ENCODE measurements around the gene TNIK. TPM values are rescaled to one million over a fixed set of nuclear protein-coding genes. Genes with fewer than 3 reads are reported as not detected.
"Not testable (repeated sequence)": the region's sequence is repeated elsewhere in the genome, so short reads cannot be mapped to it uniquely, and the experiment has no call there.

The TNIK gene
- total RNA-seq, 1 donor, result 7.3 TPM

DNA sequence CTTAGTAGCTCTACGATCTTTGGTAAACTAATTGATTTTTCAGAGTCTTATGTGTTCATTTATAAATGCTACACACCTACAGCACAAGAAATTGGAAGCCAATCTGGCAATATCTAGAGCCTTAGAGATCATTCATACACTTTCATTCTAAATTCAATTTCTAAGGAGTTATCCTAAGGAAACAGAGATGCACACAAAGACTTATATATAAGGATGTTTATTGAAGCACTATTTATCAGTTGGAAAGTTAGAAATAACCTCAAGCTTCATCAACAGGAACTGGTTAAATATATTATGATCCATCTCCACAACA, 12.7 kb downstream of the TNIK start:
- not testable (repeated sequence) for DNase-seq (ENCODE audit: low read depth in 2 of 3, low spot score in 2 of 3)

DNA sequence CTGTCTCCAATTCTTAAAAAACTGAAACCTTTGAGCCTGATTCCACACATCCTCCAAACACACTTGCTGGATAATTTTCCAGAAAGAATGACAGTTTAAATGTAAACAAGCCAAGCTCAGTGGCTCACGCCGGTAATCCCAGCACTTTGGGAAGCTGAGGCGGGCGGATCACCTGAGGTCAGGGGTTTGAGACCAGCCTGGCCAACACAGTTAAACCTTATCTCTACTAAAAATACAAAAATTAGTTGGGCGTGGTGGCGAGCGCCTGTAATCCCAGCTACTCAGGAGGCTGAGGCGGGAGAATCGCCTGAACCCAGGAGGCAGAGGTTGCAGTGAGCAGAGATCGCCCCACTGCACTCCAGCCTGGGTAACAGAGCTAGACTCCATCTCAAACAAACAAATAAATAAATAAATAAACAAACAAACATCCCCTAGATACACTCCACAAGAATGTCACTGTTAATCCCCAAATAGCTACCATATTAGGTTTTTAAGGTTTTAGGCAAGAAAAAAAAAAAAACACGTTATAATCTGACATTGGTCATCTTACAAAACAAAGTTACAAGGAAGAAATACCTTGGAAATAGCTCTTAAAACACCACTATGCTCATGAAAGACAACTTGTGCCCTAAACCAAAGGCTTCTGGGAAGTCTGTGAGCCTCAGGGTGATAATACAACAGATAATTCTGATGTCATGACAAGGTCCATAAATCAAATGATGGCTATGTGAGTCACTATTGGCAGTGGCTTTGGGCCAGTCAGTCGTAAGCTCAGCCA, 13.2 kb downstream of the TNIK start:
- peak in 1 of 3 donors; percentile 12 for DNase-seq (ENCODE audit: low read depth in 2 of 3, low spot score in 2 of 3)

DNA sequence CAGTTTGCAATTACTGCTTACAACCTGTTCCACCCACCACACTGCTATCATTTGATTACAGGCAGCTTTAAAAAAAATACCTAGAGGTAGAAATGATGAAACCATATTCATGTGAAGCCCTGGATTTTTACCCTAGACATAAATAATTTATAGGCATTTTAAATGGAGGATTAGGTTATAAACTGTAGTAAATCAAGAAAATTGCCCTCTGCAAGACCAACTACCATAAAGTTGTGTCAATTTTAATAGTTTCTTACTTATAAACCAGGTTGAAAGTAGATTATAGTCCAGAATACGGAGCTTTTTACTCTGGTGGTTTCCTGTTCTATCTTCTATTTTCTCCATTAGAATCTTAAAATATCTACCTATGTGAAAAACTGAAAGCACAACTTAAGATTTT, 13.9 kb downstream of the TNIK start:
- no peak for DNase-seq (ENCODE audit: low read depth in 2 of 3, low spot score in 2 of 3)

DNA sequence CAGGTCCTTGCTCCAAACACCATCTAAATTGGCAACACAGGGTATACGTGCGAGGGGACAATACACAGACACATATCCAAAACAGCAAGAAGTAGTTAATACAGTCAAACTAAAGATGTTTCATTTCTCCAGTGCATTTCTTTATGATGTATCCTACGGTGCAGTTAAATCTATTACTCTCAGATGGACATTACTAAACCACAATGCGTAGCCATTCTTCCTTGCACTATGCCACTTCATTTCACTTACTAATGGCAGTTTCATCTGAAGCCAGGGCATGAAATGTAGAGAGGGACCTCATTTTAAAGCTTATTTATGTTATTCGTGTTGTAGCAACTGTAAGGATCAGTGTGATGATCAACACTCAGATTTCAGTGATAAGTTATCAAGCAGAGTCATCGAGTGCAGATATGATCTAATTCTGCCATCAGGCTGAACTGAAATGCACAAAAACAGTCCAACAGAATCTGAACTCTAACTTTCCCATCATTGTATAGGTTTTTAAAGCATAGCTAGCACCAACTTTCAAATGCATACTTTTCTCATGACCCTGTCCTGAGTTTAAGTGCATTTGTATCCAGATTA, 14.5 kb downstream of the TNIK start:
- DNase-seq (ENCODE audit: low read depth in 2 of 3, low spot score in 2 of 3), result no peak

DNA sequence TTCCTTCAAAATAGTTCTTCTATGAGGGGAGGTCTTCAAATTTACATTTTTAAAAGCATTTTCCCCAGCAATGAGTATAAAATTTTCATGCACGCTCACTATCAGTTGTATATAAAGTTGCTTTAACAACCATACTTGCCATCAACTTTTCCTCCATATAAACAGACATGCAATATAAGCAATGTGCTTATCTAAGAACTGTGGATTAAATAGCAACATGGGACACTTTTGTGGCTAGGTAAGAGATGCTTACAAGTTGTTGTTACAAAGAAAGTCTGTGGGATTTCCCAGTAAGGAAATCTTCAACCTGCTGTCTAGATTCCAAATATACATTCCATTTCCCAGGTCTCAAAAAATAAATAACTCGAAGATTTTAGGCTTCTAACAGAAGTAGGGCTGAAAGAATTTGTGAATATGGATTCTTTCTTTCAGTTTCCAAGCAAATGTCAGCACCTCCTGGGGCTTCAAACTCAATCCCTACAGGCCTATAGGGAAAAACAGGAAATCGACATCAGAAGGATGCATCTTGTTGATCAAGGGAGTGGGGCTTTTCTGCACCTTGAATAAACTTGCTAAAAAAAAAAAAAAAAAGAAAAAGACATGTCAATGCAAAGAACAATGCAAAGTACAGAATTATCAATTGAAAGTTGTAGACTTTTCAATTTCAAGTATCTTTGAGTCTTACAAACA, 16.1 kb downstream of the TNIK start:
- DNase-seq (ENCODE audit: low read depth in 2 of 3, low spot score in 2 of 3), result no peak

DNA sequence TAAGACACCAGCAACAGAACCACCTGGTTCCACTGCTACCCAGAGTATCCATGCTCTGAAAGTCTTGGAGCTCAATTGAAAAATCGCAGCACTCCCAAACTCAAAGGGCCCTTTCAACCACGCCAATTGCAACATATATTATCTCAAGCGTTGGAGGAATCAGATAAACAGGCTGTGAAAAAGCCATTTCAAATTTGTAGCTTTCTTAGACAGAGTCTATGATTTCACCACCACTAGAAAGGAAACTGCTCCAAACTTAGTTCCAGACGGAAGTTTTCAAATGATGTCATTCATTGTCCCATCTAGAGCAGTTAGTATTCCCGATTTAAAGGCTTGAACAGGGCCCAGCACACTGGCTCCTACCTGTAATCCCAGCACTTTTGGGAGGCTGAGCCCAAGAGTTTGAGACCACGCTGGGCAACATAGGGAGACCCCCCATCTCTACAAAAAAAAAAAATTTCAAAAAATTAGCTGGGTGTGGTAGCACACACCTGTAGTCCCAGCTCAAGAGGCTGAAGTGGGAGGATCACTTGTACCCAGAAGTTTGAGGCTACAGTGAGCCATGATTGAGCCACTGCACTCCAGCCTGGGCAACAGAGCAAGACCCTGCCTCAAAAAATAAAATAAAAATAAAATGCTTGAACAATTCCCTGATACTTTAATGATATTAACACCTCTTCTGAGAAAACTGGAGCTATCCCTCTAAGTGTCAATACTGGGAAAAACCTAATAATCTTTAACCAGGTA, 16.8 kb downstream of the TNIK start:
- no peak for DNase-seq (ENCODE audit: low read depth in 2 of 3, low spot score in 2 of 3)

DNA sequence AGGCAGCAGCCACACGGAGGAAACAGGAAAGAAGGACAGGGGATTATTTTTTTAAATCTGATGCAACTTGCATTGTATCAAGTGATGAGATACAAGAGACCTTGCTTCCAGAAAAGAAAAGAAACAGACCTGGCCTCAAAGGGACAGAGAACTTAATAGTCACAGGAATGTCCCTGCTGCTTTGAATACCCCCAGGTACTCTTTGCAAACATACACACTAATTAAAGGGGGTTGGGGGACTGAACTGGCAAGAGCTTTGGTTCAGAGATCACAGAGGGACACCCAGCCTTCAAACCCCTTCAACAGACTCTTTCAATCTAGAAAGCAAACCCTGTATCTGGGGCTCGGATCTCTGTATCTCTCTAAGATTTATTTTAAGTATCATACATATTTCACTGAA, 18.0 kb downstream of the TNIK start:
- no peak for DNase-seq (ENCODE audit: low read depth in 2 of 3, low spot score in 2 of 3)

DNA sequence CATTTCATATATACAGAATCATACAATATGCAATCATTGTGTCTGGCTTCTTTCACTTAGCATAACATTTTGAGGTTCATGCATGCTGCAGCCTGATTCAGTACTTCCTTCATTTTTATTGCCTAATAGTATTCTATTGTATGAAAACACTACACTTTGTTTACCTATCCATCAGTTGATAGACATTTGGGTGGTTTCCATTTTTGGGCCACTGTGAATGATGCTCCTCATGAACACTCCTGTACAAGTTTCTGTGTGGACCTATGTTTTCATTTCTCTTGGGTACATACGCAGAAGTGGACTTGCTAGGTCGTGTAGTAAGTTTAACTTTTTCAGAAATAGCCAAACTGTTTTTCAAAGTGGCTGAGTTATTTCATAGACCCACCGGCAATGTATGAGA, 18.8 kb downstream of the TNIK start:
- DNase-seq (ENCODE audit: low read depth in 2 of 3, low spot score in 2 of 3), result no peak

DNA sequence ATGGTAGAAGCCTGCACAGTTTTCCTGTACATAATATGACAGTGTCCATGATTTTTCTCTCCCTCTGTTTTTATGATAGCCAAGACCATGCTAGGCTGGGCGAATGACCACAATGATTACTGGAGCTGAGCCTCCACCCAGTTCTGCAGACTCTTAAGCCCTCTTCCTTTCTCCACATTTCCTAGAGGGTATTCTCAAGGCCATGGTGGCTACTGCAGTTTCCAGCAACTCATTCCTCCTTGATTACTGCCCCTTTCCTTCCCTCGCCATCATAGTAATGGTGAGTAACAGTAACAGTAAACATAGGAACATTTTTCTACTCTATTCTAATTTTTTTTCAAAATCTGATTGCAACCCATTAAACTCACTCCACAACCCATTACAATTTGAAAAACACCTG, 20.2 kb downstream of the TNIK start:
- DNase-seq (ENCODE audit: low read depth in 2 of 3, low spot score in 2 of 3), result no peak

DNA sequence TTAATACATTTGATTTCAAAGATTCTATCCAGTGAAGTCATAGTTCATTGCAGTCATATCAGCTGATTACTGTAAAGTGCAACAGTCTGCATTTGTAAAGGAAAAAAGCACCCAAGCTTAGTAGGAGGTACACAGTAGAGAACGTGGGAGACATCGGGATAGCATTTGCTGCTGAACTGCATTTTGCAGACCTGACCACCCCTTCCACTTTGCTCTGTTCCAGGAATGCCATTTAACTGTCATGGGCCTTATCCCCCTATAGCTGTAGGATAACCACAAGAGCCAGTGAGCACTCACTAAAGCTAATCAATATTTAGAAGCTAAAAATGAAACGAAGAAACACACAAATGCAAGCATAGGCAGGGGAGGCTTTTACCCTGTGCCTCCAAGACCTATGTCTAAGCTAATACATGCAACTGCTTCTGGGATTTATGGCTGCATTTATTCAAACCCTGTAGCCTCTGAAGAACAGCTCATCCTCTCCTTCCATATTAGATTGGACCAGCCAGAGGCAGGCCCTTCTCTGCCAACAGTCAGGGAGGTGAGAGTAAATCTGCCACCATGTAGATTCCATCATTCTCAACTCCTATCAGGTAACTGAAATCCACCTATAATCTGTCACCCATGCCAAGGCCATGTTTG, 23.0 kb downstream of the TNIK start:
- no peak for DNase-seq (ENCODE audit: low read depth in 2 of 3, low spot score in 2 of 3)

DNA sequence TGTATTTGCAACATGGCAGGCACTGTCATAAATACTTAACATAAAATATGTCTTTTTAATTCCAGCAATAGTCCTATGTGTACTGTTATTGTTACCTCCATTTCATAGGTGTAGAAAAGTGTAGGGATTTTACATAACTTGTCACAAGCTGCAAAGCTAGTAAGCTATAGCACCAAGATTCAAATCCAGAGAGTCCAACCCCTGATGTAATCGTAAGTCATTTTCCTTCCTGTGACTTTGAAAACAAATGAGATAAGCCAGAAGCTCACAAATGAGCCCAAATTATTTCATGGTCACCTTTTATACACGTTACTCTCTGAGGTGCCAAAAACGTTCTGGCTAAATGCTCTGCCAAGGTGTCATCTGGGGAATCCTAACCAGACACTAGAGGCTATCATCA, 23.8 kb downstream of the TNIK start:
- DNase-seq (ENCODE audit: low read depth in 2 of 3, low spot score in 2 of 3), result no peak

DNA sequence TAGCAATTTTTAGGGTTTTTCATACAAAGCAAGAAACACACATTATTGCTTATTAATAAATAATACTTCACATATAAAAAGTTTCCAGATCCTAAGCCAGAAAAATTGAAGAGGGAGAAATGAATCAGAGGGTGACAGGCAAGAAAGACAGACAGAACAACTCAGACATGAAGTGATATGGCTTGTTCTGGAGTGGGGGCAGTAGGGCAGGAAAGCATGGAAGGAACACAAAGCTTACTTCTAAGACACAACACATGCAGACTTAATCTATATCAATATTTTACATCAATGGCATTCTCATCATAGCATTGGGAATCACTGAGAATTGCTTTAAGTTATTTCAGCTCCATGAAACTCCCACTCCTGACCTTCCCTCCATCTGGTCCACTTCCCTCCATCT, 24.4 kb downstream of the TNIK start:
- no peak for DNase-seq (ENCODE audit: low read depth in 2 of 3, low spot score in 2 of 3)

DNA sequence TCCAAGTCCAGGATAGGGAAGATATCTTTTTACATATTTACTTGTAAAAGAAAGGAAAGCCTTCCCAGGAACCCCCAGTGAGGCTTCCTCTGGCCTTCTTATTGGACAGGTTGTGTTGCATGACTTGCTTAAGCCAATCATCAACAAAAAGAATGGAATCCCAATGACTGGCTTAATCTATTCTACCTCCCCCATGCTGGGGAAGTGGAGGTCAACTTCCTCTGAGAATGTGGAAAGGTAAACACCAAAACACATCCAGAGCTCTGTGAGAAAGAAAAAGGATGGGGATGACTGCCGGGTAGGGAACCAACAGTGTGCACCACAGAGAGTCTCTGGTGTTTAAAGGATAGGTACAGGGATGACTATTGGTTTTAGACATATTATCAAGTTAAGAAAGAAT, 25.1 kb downstream of the TNIK start:
- no peak for DNase-seq (ENCODE audit: low read depth in 2 of 3, low spot score in 2 of 3)

DNA sequence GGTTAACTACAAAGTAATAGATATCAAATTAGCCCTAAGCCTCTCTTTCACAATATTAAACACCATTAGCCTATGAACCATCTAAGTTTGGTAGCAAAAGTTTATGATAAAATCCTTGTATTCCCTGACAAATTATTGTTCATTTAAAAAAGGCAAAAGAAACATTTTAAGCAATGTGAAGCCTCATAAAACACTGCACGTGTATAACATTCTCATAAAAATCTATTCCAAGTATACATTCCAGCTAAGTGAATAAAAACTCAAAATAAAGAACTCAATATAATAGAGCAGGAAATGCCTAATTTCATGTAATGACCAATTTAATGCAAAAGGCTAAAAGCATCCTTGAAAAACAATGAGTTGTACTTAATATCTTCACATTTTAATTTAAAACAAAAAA, 27.7 kb downstream of the TNIK start:
- DNase-seq (ENCODE audit: low read depth in 2 of 3, low spot score in 2 of 3), result no peak

DNA sequence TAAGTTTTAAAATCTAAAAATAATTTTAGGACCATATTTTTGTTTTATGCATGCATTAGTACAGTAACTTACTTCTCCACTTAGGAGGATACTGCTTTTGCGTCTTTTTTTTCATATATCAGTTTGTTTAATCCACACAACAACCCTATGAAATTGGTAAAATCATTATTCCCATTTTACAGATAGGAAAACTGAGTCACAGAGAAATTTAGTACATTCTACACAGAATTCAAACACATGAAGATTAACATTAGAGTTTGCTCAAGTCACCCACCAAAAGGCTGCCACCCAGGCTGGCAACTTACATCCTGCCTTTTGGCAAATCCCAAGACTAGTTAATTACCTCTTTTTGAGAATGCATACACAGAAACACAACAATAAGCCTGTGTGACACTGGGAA, 28.7 kb downstream of the TNIK start:
- DNase-seq (ENCODE audit: low read depth in 2 of 3, low spot score in 2 of 3), result no peak

DNA sequence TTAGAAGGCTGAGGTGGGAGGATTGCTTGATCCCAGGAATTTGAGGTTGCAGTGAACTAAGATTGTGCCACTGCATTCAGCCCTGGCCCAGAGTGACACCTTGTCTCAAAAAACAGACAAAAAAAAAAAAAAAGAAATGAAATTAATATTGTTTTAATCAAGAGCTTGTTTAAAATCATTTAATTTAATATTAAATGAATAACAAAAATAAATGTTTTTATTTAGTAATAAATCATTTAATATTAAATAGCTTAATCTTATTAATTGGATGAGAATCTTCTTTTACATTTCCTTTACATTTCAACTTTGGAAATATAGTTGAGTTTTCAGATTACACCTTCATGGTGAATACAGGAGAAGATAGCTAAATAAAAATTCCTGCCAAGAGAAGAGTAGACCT, 29.7 kb downstream of the TNIK start:
- no peak for DNase-seq (ENCODE audit: low read depth in 2 of 3, low spot score in 2 of 3)

DNA sequence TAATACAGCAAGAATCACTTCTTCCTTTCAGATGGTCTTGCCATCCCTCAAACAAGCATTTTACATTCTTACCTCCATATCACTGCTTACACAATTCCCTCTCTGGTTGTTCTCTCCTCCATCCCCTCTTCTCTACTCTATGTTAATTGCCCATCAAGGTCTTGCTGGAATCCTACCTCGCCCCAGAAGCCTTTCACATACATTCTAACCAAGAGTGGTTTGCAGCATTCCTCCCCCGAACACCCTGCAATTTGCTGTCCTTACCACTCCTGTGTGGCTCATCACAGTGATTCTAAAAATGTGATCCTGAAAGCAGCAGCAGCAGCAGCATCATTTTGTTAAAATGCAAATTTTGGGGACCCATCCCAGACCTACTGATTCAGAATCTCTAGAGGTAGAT, 30.6 kb downstream of the TNIK start:
- no peak for DNase-seq (ENCODE audit: low read depth in 2 of 3, low spot score in 2 of 3)

DNA sequence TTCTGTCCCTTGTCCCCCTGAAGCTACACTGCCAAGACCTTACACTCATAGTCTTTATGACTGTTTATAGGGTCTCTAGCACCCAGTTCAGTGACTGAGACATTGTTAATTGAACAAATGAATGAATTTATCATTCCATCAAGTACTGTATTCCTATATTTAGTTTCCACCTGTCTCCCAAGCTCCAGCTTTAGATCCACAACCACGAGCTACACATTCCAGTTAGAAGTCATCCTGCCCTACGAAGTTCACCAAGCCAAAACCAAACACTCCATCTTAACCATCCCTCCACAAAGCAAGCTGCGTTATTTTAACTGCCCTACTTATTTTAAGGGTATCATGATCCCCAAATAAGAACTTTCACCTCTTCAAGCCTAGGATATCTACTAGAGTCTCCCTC, 31.3 kb downstream of the TNIK start:
- DNase-seq (ENCODE audit: low read depth in 2 of 3, low spot score in 2 of 3), result no peak

DNA sequence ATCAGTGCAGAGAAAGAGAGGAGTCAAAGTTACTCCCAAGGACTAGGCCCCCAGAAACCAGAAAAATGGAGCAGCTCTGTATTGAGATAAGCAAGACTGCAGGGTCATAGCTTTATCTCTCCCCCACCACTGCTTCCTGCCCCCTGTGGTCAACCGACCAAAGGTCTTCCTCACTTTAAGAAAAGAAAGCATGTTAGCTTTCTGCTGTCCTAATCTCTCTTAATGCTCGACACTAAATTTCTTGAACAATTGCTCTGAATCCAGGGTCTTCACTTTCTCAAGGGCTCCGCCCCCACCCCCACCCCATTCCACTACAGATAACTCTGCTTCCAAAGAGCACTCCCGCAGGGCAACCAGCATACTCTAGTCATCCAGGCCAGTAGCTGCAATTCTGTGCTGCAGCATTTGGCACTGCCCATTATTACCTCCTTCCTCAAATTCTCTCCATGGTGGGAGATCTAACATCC, 31.9 kb downstream of the TNIK start:
- DNase-seq (ENCODE audit: low read depth in 2 of 3, low spot score in 2 of 3), result peak in 2 of 3 donors; percentile 67 to 83

DNA sequence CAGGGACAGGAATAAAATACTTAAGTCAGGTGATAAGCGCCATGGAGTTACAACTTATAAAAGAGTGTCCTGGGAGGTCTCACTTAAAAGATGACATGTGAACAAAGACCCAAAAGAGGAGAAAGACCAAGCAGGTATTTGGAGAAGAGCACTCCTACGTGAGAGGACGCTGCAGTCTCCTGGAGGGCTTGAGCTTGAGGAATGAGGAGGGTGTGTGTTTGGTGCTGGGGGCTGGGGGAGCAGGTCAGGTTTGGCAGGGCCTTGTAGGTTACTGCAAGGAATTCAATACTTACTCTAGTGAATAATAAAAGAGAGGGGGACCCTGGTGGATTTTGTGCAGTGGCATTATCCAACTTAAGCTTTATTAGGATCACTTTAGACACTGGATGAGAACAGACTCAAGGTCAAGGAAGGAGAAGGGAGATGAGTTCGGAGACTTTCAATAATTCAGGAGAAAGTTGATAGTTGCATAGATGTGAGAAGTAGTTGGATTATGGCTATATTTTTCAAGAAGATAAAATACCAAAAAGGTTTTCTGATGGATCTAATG, 32.4 kb downstream of the TNIK start:
- DNase-seq (ENCODE audit: low read depth in 2 of 3, low spot score in 2 of 3), result no peak

DNA sequence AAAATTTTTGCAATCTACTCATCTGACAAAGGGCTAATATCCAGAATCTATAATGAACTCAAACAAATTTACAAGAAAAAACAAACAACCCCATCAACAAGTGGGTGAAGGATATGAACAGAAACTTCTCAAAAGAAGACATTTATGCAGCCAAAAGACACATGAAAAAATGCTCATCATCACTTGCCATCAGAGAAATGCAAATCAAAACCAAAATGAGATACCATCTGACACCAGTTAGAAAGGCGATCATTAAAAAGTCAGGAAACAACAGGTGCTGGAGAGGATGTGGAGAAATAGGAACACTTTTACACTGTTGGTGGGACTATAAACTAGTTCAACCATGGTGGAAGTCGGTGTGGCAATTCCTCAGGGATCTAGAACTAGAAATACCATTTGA, 36.1 kb downstream of the TNIK start:
- not testable (repeated sequence) for DNase-seq (ENCODE audit: low read depth in 2 of 3, low spot score in 2 of 3)
